WTC11 (cell line): ENCODE measurements around the gene SLC25A24.

Experiments
- CTCF ChIP-seq: fragments of 200-600 bp; IDR thresholded peaks from 2 replicates; pipeline ENCODE4 v1.8.0; 2022; ENCODE audit warnings: antibody characterized with exemption
- GTF2I ChIP-seq: fragments of 250-450 bp; sonication (Bioruptor Pico); conservative IDR thresholded peaks from 2 replicates; pipeline ENCODE4 v1.4.0; 2021; ENCODE audit warnings: mild to moderate bottlenecking
- NFE2L1 ChIP-seq: sonication (generic); formaldehyde crosslinking; IDR thresholded peaks from 2 replicates; pipeline ENCODE4 v1.8.1; 2023; ENCODE audit warnings: missing genetic modification reagents
- PREB ChIP-seq: sonication (generic); formaldehyde crosslinking; IDR thresholded peaks from 2 replicates; pipeline ENCODE4 v1.8.1; 2022; ENCODE audit warnings: mild to moderate bottlenecking, missing genetic modification reagents, moderate library complexity, borderline replicate concordance
- USF2 ChIP-seq: sonication (generic); formaldehyde crosslinking; IDR thresholded peaks from 2 replicates; pipeline ENCODE4 v1.8.1; 2023; ENCODE audit warnings: mild to moderate bottlenecking, missing genetic modification reagents, moderate library complexity

- no peak for TF ChIP-seq CTCF
- TF ChIP-seq NFE2L1 (CRISPR knock-in tag): no peak
- no peak for TF ChIP-seq PREB
- TF ChIP-seq USF2 (CRISPR knock-in tag): no peak
- TF ChIP-seq GTF2I: no peak
These were observed 93.4 kb downstream of the SLC25A24 start for GRCh38 chr1:108106775-108107174.
